IPS-18a (cell line): ENCODE data around the gene WNT2.

ENCODE experiments used
- H3K27ac ChIP-seq: one replicate; pipeline ENCODE4 v1.5.1; 2013; ENCODE audit warnings: low read length
- H3K27me3 ChIP-seq: one replicate; pipeline ENCODE4 v1.6.1; 2013; ENCODE audit warnings: mild to moderate bottlenecking, low read length; ENCODE audit not compliant: control insufficient read depth, insufficient read depth
- H3K36me3 ChIP-seq: one replicate; pipeline ENCODE4 v1.6.1; 2013; ENCODE audit warnings: low read depth, low read length; ENCODE audit not compliant: control insufficient read depth
- H3K4me1 ChIP-seq: one replicate; pipeline ENCODE4 v1.6.1; 2013; ENCODE audit warnings: low read depth, low read length; ENCODE audit not compliant: control insufficient read depth
- H3K4me3 ChIP-seq: one replicate; pipeline ENCODE4 v1.5.1; 2013; ENCODE audit warnings: low read length
- H3K9ac ChIP-seq: one replicate; pipeline ENCODE4 v1.6.1; 2013; ENCODE audit warnings: mild to moderate bottlenecking, low read length, moderate library complexity
- H3K9me3 ChIP-seq: one replicate; pipeline ENCODE4 v1.6.1; 2013; ENCODE audit warnings: low read depth, low read length; ENCODE audit not compliant: control insufficient read depth

WNT2 gene

DNA sequence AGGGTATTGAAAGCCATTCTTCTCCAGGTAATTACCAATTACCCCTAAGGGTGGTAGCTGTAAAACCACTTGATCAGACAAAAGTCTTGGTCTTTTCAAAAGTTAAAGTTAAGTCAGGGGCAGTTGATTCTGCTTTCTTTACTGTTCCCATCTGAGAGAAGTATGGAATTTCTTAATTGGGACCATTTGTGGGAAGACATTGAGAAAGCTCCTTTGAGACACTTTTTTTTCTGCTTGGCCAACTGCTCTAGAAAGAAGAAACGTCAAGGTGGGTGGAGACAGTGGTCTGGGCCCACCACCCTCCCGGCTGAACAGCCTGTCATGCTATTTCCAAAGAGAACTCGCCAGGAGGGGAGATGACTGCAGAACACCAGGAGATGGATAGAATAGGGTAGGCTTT, 45.3 kb downstream of the WNT2 start:
- no peaks in the 10 kb centered on the region for H3K36me3 ChIP-seq
- H3K4me3 ChIP-seq, result no peak overlapping the region
- H3K9me3 ChIP-seq, result no peaks in the 10 kb centered on the region
- no peaks in the 10 kb centered on the region for H3K4me1 ChIP-seq
- no peak overlapping the region for H3K9ac ChIP-seq
- no peak overlapping the region for H3K27ac ChIP-seq
- no peaks in the 10 kb centered on the region for H3K27me3 ChIP-seq

DNA sequence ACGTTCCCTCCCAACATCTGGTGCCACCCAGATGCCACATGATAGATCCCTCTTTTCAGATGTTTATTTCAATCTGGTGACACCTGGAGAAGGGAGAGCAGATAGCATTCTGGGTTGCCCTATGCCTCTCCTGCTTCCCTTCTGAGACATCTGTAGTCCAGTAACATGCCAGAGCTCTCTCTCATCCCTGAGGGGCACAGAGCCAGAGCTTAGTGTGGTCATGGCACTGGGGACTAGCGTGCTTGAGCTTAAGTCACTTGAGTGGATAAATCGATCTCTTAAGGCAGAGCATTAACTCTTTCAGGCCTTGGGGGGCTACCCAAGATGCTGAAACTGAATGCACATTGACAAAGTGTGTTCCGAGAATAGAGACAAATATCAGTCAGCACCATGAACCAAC, 47.9 kb downstream of the WNT2 start:
- no peak overlapping the region for H3K9ac ChIP-seq
- H3K27ac ChIP-seq, result no peak overlapping the region
- H3K27me3 ChIP-seq, result no peaks in the 10 kb centered on the region
- H3K4me3 ChIP-seq, result no peak overlapping the region
- no peaks in the 10 kb centered on the region for H3K9me3 ChIP-seq
- no peaks in the 10 kb centered on the region for H3K36me3 ChIP-seq
- H3K4me1 ChIP-seq, result no peaks in the 10 kb centered on the region

DNA sequence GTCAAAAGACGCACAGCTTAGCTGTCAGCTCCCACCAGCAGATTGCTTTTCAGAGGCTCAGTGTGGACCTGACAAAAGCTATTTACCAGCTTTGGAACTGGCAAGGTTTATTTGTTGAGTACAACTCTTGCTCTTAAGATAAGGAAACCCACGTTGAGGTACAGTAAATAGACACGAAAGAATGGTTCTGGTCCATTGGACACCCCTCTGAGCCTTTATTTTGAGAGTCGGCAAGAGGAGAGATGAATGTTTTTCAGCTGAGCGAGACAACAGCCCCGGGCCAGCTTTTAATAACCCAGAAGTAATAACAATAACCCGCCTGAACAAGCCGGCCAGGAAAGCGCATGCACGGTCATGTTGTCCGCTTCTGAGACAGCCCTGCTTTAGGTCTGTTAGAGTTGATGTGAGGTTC, 49.0 kb downstream of the WNT2 start:
- Histone ChIP-seq H3K4me1 (no peaks in the 10 kb centered on the region), H3K9ac (no peak overlapping the region), H3K27ac (no peak overlapping the region), H3K36me3 (no peaks in the 10 kb centered on the region), H3K27me3 (no peaks in the 10 kb centered on the region), H3K4me3 (no peak overlapping the region), H3K9me3 (no peaks in the 10 kb centered on the region)

DNA sequence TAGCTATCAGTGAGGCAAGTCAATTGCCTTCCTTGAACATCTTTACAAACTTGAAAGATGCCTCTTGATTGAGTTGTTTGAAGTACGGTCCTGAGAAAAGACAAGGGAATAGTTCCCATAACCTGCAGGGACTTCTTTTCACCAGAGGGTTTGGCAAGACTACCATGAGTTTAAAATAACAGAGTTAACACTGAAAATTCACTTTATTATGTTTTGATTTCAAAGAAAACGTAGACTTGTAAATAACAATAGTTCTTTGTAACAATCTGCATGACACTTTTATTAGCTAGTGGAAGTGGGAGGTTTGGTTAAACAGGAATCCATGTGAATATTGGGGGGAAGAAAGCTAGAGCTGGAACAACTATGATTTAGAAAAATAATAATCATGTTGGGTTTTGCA, 49.5 kb downstream of the WNT2 start:
- Histone ChIP-seq H3K36me3 (no peaks in the 10 kb centered on the region), H3K9me3 (no peaks in the 10 kb centered on the region), H3K27ac (no peak overlapping the region), H3K4me3 (no peak overlapping the region), H3K9ac (no peak overlapping the region), H3K27me3 (no peaks in the 10 kb centered on the region), H3K4me1 (no peaks in the 10 kb centered on the region)

DNA sequence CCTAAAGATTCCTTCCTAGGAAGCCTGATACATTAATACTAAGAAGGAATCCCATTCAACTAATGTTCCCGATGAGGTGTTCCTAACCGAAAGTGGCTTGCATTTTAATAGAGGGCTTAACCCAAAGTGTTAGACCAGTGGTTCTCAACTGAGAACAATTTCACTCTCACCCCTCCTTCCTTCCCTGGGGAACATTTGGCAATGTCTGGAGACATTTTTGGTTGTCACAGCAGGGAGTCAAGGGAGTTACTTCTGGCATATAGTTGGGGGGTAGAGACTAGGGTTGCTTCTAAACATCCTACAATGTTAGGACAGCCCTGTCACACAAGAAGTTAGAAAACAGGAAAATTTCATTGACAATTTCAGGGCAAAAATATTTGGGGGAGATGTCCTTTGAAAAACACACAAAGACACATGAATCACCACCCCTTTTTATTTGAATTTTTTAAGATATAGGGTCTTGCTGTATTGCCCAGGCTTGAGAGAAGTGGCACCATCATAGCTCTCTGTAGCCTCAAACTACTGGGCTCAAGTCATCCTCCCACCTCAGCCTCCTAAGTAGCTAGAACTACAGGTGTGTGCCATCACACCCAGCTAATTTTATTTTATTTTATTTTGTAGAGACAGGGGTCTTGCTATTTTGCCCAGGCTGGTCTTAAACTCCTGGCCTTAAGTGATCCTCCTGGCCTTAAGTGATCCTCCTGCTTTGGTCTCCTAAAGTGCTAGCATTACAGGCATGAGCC, 50.7 kb downstream of the WNT2 start:
- Histone ChIP-seq H3K36me3 (no peaks in the 10 kb centered on the region), H3K9me3 (no peaks in the 10 kb centered on the region), H3K9ac (no peak overlapping the region), H3K4me1 (no peaks in the 10 kb centered on the region), H3K4me3 (no peak overlapping the region), H3K27ac (no peak overlapping the region), H3K27me3 (no peaks in the 10 kb centered on the region)

DNA sequence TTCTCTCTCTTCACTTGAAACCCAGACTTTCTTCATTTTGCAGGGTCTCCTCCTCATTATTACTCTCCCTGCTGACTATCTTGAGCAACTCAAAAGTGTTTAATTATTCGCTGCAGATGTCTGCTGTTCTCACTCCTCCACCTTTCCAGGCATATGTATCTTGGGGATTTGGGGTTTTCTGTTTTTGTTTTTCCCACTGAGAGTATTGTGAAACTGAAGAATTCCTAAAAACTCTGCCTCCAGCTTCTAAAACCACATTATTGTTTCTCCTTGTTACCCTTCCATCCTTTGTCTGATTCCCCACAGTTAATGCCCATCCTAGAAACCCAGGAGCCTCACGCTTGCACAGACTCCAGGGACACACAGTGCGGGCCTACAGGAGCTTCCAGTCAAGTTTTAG, 51.3 kb downstream of the WNT2 start:
- Histone ChIP-seq H3K27me3 (no peaks in the 10 kb centered on the region), H3K9ac (no peak overlapping the region), H3K4me1 (no peaks in the 10 kb centered on the region), H3K9me3 (no peaks in the 10 kb centered on the region), H3K4me3 (no peak overlapping the region), H3K36me3 (no peaks in the 10 kb centered on the region), H3K27ac (no peak overlapping the region)

DNA sequence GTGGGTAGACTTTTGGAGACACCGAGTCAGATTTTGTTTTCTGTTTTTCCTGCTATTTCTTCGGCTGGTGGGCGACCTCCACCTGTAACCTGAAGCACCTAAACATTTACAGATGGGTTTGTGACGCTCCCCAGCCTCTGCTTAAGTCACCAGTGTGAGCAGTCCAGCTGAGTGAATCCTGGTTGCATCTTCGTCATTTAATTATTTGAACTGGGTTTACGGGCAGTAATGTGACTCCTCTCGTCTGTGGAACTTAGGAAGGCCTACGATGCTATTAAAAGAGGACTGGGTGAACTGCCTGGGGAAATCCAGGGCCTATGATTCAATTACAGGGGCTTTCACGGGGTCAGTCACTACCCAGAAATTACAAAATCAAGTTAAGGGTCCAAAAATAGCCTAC, 52.5 kb downstream of the WNT2 start:
- Histone ChIP-seq H3K27me3 (no peaks in the 10 kb centered on the region), H3K4me1 (no peaks in the 10 kb centered on the region), H3K36me3 (no peaks in the 10 kb centered on the region), H3K4me3 (no peak overlapping the region), H3K9ac (no peak overlapping the region), H3K27ac (no peak overlapping the region), H3K9me3 (no peaks in the 10 kb centered on the region)

DNA sequence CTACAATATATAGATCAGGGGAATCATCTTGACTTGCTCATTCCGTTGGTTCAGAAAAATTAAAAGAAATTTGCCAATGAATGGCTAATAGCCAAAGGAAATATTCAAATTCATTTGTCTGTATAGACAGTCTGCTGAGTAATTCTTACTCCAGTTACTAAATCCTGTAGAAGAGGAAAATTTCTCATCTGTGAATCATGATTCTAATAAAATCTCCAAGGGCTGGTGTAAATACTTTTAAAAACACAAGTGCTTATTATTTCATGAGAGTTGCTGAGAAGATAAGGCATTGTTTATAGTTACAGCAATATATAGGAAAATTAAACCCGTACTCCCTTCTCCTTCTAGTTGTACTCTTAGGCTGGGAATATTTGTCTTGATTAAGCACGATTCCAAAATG, 53.0 kb downstream of the WNT2 start:
- Histone ChIP-seq H3K9ac (no peak overlapping the region), H3K36me3 (no peaks in the 10 kb centered on the region), H3K4me3 (no peak overlapping the region), H3K27me3 (no peaks in the 10 kb centered on the region), H3K27ac (no peak overlapping the region), H3K4me1 (no peaks in the 10 kb centered on the region), H3K9me3 (no peaks in the 10 kb centered on the region)

DNA sequence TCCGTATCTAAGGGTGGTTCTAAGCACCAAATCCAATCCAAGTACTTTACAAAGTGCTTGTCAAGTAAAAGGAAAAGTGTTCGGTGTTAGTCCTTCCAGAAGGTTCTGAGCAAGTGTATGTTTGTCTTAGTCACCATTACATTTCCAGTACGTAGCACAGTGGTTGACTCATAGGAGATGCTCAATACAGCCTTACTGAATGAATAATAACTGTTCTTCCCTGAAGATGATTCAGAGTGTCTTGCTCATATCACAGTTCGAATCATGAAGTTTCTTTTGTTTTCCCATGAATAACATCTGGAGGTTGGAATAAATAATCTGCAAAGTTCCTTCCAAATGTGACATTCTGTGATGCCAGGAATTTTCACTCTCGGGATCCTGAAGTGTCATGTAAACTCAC, 53.4 kb downstream of the WNT2 start:
- no peaks in the 10 kb centered on the region for H3K36me3 ChIP-seq
- no peak overlapping the region for H3K4me3 ChIP-seq
- no peaks in the 10 kb centered on the region for H3K4me1 ChIP-seq
- no peak overlapping the region for H3K9ac ChIP-seq
- no peak overlapping the region for H3K27ac ChIP-seq
- H3K9me3 ChIP-seq, result no peaks in the 10 kb centered on the region
- no peaks in the 10 kb centered on the region for H3K27me3 ChIP-seq

DNA sequence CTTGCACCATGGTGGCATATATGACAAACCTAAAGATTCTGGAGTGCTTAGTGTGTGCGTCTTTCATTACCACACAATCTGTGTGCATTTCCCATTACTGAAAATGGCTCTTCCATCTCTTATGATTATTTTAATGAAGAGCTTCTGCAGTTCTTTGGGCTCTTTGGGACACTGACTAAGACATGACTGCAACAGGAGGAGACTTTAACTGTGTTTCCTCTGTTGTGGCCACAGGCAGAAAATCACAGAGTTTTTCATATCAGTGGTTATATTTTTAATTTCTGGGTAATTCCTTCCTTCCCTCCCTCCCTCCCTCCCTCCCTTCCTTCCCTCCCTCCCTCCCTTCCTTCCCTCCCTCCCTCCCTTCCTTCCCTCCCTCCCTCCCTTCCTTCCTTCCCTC, 58.1 kb downstream of the WNT2 start:
- H3K9ac ChIP-seq, result no peak overlapping the region
- no peaks in the 10 kb centered on the region for H3K36me3 ChIP-seq
- H3K4me1 ChIP-seq, result no peaks in the 10 kb centered on the region
- H3K27me3 ChIP-seq, result no peaks in the 10 kb centered on the region
- H3K27ac ChIP-seq, result no peak overlapping the region
- H3K4me3 ChIP-seq, result no peak overlapping the region
- no peaks in the 10 kb centered on the region for H3K9me3 ChIP-seq

DNA sequence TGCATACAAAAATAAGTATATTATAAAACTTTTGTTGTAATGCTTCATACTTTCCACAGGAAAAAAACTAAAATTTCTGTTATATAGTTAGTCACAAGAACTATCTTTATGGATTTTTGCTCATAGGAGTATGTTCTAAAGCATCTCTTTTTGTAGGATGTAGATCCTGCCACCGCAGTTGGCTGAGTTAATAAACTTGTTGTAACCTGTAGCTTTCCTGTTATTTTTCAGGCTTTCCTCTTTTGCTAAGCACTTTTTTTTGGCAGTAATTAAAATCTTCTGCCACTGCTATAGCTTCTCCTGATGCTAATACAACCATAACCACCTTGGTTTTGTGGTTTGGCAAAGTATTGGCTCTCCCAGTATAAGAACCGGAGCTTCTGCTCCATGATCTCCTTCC, 60.3 kb downstream of the WNT2 start:
- Histone ChIP-seq H3K4me1 (no peaks in the 10 kb centered on the region), H3K9me3 (no peaks in the 10 kb centered on the region), H3K27me3 (no peaks in the 10 kb centered on the region), H3K36me3 (no peaks in the 10 kb centered on the region), H3K27ac (no peak overlapping the region), H3K4me3 (no peak overlapping the region), H3K9ac (no peak overlapping the region)

DNA sequence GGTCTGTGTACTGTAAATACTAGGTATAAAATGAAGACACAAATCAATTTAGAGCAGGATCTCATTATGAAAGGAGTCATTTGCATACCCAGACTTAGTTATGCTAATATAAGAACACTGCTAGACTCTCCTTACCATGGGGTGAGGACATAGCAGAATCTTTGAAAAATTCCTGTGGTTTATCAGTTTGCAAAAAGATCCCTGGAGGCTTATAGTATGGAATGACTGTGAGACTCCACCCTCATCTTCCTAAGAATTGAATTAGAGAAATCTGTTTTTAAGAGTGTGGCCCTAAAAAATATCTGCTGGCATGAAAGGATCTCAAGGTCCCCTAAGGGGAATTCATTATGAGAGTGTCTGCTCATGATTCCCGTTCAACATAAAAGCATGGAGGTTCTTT, 63.2 kb downstream of the WNT2 start:
- Histone ChIP-seq H3K27me3 (no peaks in the 10 kb centered on the region), H3K4me1 (no peaks in the 10 kb centered on the region), H3K36me3 (no peaks in the 10 kb centered on the region), H3K4me3 (no peak overlapping the region), H3K27ac (no peak overlapping the region), H3K9ac (no peak overlapping the region), H3K9me3 (no peaks in the 10 kb centered on the region)
